HG03575 (cell line): Measurements from ENCODE around the gene CDH23.

Experiments
- ATAC-seq: cut with Tn5 transposase; IDR thresholded peaks from one replicate; pipeline ENCODE4 v1.9.1; 2021; ENCODE audit not compliant: unreplicated experiment, insufficient number of reproducible peaks, low FRiP score; ENCODE audit errors: extremely low read depth

Gene CDH23

DNA sequence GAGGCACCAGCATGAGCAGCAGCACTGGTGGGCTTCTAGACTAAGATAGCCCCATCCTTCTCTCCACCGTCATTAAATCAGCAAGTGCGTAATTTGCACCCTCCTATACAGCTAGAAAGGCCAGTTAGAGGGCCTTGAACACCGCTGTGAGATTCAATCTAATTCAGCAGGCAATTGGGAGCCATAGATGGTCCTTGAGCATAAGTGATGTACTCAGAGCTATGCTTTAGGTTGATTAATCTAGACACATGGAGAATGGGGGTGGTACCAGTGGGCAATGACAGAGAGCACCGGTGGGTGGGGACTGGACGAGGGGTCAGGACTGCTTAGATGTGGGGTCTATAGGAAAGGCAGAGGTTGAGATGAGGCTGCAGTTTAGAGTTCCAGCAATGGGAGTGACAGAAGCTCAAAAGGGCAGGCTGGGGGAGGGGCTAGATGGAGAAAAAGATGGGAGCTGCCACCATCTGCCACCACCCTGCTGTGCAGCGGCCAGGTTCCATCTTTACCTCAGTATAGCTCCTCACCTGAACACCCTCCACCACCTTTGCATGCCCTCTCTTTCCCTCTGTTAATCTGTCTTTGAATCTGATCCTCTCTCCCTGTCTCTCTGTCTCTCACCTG is 235.6 kb downstream of the CDH23 start:
- ATAC-seq, result no peak

GRCh38 chr10:71632896-71633600 is 236.3 kb downstream of the CDH23 start:
- no peak for ATAC-seq

- ATAC-seq, result no peak
Measured at GRCh38 chr10:71633920-71634319, 237.2 kb downstream of the CDH23 start.

DNA sequence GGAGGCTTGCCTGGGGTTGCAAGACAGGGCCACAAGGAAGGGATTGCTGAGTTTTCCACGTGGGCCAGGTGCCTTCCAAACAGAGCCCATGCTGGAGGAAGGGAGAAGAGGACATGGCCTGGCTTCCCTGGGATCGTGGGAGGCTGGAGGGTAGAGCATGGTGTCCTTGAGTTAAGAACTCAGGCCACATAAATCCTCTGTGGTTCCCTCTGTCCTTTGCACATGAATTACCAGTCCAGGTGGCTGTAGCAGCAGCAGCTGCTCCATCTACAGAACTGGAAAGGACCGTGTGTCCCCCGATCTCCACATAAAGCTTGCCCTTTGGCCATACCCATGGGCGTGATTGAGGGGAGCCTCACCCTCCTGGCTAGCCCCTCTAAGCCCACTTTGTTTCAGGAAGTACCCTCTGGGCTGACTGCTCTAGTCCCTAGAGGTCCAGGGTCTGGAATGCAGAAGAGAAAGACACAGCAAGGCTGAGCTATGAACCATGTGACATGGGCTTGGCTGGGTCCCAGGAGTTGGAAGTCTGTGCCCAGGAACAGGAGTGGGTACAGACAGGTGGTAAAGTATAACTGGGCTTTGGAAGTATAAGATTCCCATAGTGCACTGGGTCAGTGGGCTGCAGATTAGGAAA is 237.9 kb downstream of the CDH23 start:
- ATAC-seq, result no peak

- ATAC-seq, result no peak
Measured at GRCh38 chr10:71635251-71635866, 238.6 kb downstream of the CDH23 start.

DNA sequence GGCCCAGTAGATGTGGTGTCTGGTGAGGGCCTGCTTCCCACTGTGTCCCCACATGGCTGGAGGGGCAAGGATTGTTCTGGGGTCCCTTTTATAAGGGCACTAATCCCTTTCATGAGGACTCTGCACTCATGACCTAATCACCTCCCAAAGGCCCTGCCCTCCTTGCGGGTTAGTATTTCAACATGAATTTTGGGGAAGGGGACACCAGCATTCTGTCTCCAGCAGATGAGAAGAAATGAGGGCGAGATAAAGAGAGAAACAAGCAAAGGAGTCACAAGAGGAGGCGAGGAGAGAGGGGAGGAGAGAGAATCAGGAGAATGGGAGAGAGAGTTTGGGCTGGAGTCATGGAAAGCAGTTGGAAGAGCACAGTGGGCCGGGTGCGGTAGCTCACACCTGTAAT is 239.1 kb downstream of the CDH23 start:
- ATAC-seq, result no peak

DNA sequence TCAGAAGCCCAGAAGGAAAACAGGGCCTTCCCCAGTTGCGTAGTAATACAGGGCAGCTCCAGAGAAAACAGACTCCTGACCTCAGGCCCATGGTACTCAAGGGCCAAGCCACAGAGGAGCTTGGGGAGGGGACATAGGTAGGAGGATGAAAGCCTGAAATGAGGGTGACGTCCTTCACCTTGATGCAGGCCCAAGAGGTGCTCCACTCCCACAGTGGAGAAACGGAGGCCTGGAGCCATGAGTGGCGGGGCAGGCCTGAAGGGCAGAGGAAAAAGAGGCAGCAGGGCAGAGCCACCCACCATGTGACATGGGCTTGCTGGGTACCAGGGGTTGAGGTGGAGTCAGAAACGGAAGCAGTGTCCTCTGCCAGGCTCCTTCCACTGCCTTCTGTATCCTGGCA is 239.9 kb downstream of the CDH23 start:
- no peak for ATAC-seq

DNA sequence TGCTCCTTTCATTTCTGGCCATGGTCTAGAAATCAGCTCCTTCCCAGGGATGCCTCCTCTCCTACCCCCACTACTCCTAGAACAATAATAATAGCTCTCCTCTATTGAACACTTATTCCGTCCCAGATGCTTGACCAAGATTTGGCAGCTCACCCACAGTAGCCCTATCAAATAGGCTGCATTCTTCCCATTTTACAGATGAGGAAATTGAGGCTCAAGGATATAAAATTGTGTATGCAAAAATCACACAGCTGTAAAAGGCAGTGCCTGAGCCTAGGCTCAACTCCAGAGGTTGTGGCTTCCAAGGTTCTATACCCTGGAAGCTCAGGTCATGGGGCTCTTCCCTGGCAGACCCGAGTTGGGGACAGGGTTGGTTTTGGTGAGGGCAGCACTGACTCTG is 240.6 kb downstream of the CDH23 start:
- no peak for ATAC-seq

DNA sequence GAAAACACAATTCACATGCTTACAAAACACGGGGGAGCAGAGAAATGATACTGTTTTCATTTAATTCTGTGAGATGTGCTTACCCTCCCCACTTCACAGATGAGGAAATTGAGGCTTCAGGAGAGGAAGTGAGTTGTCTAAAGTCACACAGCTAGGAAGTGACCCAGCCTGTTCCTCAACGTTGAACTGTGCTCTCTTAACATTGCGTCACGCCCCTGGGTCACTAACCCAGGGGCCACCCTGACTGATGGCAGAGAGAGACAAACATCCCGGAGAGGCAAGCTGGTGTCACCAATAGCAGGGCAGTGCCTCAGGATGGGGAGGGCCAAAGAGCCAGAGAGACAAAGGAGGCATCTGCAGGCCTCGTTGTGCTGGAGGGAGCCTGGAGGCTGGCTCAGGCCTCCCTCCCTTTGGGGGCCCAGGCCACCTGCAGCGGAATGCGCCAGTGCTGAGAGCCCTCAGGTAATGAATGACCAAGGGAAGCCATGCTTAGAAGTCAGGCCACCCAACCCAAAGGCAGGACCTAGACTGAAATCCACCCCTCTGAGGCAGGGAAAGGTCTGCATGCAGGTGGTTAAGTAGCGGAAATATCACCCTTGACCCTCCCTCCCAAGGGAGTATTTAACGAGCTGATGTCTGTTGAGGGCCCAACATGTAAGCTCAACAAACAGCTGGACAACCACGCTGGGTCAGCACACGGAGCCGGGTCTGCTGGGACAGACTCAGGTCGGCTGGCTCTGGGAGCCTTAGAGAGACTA is 241.5 kb downstream of the CDH23 start:
- no peak for ATAC-seq

GRCh38 chr10:71638822-71639719 is 242.4 kb downstream of the CDH23 start:
- ATAC-seq, result no peak

GRCh38 chr10:71640607-71641006 is 243.9 kb downstream of the CDH23 start:
- ATAC-seq, result no peak

DNA sequence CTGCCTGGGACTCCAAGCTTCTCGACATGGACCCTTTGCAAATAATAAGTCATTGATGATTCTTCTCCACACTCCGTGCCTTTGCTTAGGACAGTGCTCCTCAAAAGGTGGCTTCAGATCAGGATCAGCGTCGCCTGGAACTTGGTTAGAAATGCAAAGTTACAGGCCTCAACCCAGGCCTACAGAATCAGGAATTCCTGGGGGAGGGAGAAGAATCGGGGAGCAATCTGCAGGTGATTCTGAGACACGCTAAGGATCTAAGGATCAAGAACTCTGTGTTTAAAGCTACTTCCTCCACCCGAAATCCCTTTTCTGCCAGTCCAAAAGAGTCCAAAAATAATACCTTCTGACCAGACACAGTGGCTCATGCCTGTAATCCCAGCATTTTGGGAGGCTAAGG is 244.7 kb downstream of the CDH23 start:
- ATAC-seq, result no peak

DNA sequence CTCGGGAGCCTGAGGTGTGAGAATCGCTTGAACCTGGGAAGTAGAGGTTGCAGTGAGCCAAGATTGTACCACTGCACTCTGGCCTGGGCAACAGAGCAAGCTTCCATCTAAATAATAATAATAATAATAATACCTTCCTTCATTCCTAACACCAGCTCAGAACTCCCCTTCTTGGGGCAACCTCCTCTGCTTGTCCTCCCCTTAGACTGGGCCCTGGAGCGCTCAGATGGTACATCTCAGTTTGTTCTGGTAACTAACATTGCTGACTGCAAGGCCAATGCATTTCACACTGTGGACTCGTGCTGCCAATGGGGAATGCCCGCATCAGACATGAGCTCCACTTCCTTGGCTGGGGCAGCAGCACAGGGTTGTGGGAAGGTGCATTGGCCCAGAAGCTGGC is 245.3 kb downstream of the CDH23 start:
- ATAC-seq, result no peak

GRCh38 chr10:71643904-71644303 is 247.2 kb downstream of the CDH23 start:
- ATAC-seq, result no peak

DNA sequence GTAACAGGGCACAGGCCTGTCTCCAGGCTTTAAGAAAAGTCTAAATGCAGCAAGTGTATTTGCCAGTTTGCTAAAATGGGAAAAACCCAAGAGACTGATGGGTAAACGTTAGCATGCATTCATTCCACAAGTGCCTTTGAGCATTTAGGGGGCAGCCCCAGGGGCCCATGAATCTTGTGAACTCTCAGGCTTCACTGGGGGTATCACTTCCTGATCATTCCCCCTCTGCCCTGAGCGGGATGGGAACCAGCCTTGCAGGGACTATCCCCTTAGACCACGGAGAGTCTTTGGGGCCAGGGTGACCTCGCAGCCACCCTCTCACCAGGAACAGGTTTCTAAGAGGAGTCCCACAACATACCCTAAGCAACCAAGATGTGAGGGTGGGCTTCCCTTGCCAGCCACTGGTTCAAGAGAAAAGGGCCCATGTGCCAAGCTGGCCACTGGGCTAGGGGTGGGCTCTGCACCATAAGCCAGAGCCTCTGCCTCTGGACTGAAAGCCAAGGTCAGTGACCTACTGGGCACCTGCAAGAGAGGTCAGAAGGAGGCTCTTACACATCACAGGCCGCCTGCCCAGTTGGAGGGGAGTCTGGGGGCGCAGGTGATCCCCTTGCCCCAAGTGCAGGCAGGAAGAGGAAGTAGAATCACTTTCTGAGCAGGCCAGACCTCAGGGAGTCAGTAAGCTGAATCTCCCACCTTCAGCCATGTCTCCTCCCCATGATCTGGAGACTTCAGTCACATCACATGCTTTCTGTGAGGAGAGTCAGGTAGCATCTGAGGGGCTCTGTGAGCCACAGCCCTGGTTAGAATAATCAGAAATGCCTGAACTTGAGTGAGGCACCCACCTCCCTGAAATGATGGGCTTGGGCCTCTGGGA is 247.8 kb downstream of the CDH23 start:
- no peak for ATAC-seq

GRCh38 chr10:71645185-71645584 is 248.5 kb downstream of the CDH23 start:
- ATAC-seq, result no peak

GRCh38 chr10:71646037-71646436 is 249.3 kb downstream of the CDH23 start:
- ATAC-seq, result no peak
